Inflammatory macrophage treated with lipopolysaccharide for 4 hours (primary cell): ENCODE results near the gene COL16A1.
"Not testable (repeated sequence)": the region's sequence is repeated elsewhere in the genome, so short reads cannot be mapped to it uniquely, and the experiment has no call there.

Experiments used
- DNase-seq: peaks from one replicate; pipeline ENCODE4 v3.0.0-alpha.2; 2020

COL16A1 gene

GRCh38 chr1:31732751-31733289 lies 29.0 kb upstream of the COL16A1 start:
- DNase-seq = no peak

GRCh38 chr1:31732343-31732742 lies 28.5 kb upstream of the COL16A1 start:
- DNase-seq = no peak

GRCh38 chr1:31731049-31731565 lies 27.3 kb upstream of the COL16A1 start:
- no peak for DNase-seq

GRCh38 chr1:31730336-31731048 lies 26.7 kb upstream of the COL16A1 start:
- no peak for DNase-seq

- no peak for DNase-seq
Observed at GRCh38 chr1:31727849-31728248, 24.0 kb upstream of the COL16A1 start.

GRCh38 chr1:31727195-31727594 lies 23.4 kb upstream of the COL16A1 start:
- DNase-seq = no peak

- no peak for DNase-seq
Observed at GRCh38 chr1:31726715-31727114, 22.9 kb upstream of the COL16A1 start.

- DNase-seq = no peak
Observed at GRCh38 chr1:31725777-31726535, 22.1 kb upstream of the COL16A1 start.

GRCh38 chr1:31725134-31725533 lies 21.3 kb upstream of the COL16A1 start:
- DNase-seq = no peak

GRCh38 chr1:31723828-31724359 lies 20.1 kb upstream of the COL16A1 start:
- DNase-seq = peak; percentile 50

- DNase-seq = no peak
Observed at GRCh38 chr1:31718327-31718897, 14.6 kb upstream of the COL16A1 start.

- no peak for DNase-seq
Observed at GRCh38 chr1:31717341-31717740, 13.5 kb upstream of the COL16A1 start.

- no peak for DNase-seq
Observed at GRCh38 chr1:31715873-31716220, 12.0 kb upstream of the COL16A1 start.

GRCh38 chr1:31715087-31715872 lies 11.5 kb upstream of the COL16A1 start:
- DNase-seq = peak; percentile 34

GRCh38 chr1:31714442-31715086 lies 10.7 kb upstream of the COL16A1 start:
- DNase-seq = peak; percentile 12

- peak; percentile 24 for DNase-seq
Observed at GRCh38 chr1:31712630-31713029, 8.8 kb upstream of the COL16A1 start.

GRCh38 chr1:31712068-31712467 lies 8.3 kb upstream of the COL16A1 start:
- DNase-seq = no peak

GRCh38 chr1:31708324-31708723 lies 4.5 kb upstream of the COL16A1 start:
- DNase-seq = no peak

- DNase-seq = peak; percentile 90
Observed at GRCh38 chr1:31707711-31708110, 3.9 kb upstream of the COL16A1 start.

- DNase-seq = not testable (repeated sequence)
Observed at GRCh38 chr1:31707059-31707600, 3.3 kb upstream of the COL16A1 start.

- DNase-seq = no peak
Observed at GRCh38 chr1:31706384-31707058, 2.7 kb upstream of the COL16A1 start.
